PFSK-1 (cell line): ENCODE results near the gene PIAS4.

Experiments used
- FOXP2 ChIP-seq: optimal IDR thresholded peaks from 2 replicates; pipeline ENCODE3; 2011; ENCODE audit warnings: borderline replicate concordance, control low read depth, inconsistent platforms; ENCODE audit not compliant: insufficient read depth; ENCODE audit errors: extremely low read length, extremely low read depth
- POLR2AphosphoS5 ChIP-seq: IDR thresholded peaks from 2 replicates; pipeline ENCODE4 v1.6.1; 2012; ENCODE audit warnings: low read depth, mild to moderate bottlenecking, control low read depth, low read length, moderate library complexity
- REST ChIP-seq, 2 experiments: IDR thresholded peaks; 2 replicates each; pipeline versions ENCODE4 v1.6.1 to v1.8.0; 2011 to 2012; ENCODE audit warnings: low read depth in 2 of 2, low read length in 2 of 2, control low read depth in 1 of 2, inconsistent platforms in 1 of 2, mild to moderate bottlenecking in 1 of 2, moderate library complexity in 1 of 2; ENCODE audit not compliant: insufficient read depth in 1 of 2
- SIN3A ChIP-seq: IDR thresholded peaks from 2 replicates; pipeline ENCODE4 v1.6.1; 2012; ENCODE audit warnings: mild to moderate bottlenecking, low read length, moderate library complexity, borderline replicate concordance; ENCODE audit not compliant: insufficient read depth
- TAF1 ChIP-seq: IDR thresholded peaks from 2 replicates; pipeline ENCODE4 v1.6.1; 2012; ENCODE audit warnings: low read length, control low read depth, borderline replicate concordance; ENCODE audit not compliant: insufficient read depth

Gene PIAS4

GRCh38 chr19:3984908-3985642 lies 22.5 kb upstream of the PIAS4 start, which contains the start of gene EEF2:
Gene EEF2 (minus strand): TSS chr19:3985463. CDS start chr19:3985380, 83 bp downstream.
- TF ChIP-seq REST (IDR thresholded peaks at IDR 0.05; ENCODE audit: insufficient read depth in 1 of 2, low read depth in 2 of 2, low read length in 2 of 2), result peak; percentile 66 to 79; a peak in 3 of 4 replicates
- TF ChIP-seq POLR2AphosphoS5, result peak; percentile 99
- 0 out of 2 replicates have a peak, but pooled peaks have one; percentile 63 for TF ChIP-seq SIN3A
- peak; percentile 99 for TF ChIP-seq TAF1
- TF ChIP-seq FOXP2, result peak; percentile 68

GRCh38 chr19:3985643-3986259 lies 21.8 kb upstream of the PIAS4 start:
- TF ChIP-seq POLR2AphosphoS5 (no peak), REST (IDR thresholded peaks at IDR 0.05; ENCODE audit: insufficient read depth in 1 of 2, low read depth in 2 of 2, low read length in 2 of 2) (no peak), SIN3A (no peak), TAF1 (no peak), FOXP2 (no peak)

DNA sequence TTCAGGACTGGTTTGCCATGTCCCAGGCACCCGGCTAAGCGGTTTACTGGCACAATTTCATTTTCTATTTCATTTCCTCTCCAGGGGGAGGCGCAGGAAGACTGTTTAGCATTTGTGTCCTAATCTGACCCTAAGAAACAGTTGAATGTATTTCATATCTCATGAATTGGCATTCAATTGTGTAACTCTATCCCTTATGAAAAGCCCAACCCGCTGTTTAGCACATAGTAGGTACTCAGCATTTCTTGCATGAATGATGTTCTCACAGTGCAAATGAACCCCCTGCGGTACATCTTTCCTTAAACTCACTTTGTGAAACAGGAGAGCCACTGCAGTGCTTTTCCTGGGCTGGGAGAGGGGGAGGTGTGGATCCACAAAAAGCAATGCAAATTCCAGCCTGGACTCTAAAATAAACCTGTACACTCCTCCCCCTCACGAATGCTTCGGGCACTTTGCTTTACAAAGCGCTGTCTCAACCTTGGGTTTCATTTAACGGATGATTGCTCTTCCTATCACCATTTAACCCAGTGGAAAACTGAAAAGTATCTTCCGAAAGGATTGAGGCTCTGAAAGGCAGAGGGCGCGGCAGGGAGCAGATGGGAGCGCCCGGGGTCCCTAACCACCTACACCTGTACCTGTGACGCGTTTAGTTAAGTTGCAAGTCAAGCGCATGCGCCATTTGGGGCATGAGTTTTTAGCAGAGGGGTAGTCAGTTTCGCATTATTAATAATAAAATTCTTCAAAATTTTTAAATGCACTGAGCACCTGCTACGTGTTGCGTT lies 21.1 kb upstream of the PIAS4 start:
- no peak for TF ChIP-seq TAF1
- TF ChIP-seq SIN3A, result peak; percentile 31; the same call in 1 of the 2 replicates

GRCh38 chr19:3987619-3988371 lies 19.7 kb upstream of the PIAS4 start:
- TF ChIP-seq REST (IDR thresholded peaks at IDR 0.05; ENCODE audit: insufficient read depth in 1 of 2, low read depth in 2 of 2, low read length in 2 of 2), result no peak
- no peak for TF ChIP-seq SIN3A
- no peak for TF ChIP-seq POLR2AphosphoS5
- no peak for TF ChIP-seq FOXP2
- no peak for TF ChIP-seq TAF1

- no peak for TF ChIP-seq POLR2AphosphoS5
- no peak for TF ChIP-seq FOXP2
- no peak for TF ChIP-seq SIN3A
- TF ChIP-seq REST (IDR thresholded peaks at IDR 0.05; ENCODE audit: insufficient read depth in 1 of 2, low read depth in 2 of 2, low read length in 2 of 2), result no peak
- TF ChIP-seq TAF1, result no peak
Measured at GRCh38 chr19:3990815-3991117, 16.8 kb upstream of the PIAS4 start.
